HG03460 (cell line): ENCODE results near the gene PDCL2.
"Not testable (repeated sequence)": the region's sequence is repeated elsewhere in the genome, so short reads cannot be mapped to it uniquely, and the experiment has no call there.

Source experiments
- ATAC-seq: cut with Tn5 transposase; IDR thresholded peaks from one replicate; pipeline ENCODE4 v1.9.1; 2021; ENCODE audit not compliant: unreplicated experiment

PDCL2 gene, protein sequence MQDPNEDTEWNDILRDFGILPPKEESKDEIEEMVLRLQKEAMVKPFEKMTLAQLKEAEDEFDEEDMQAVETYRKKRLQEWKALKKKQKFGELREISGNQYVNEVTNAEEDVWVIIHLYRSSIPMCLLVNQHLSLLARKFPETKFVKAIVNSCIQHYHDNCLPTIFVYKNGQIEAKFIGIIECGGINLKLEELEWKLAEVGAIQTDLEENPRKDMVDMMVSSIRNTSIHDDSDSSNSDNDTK

DNA sequence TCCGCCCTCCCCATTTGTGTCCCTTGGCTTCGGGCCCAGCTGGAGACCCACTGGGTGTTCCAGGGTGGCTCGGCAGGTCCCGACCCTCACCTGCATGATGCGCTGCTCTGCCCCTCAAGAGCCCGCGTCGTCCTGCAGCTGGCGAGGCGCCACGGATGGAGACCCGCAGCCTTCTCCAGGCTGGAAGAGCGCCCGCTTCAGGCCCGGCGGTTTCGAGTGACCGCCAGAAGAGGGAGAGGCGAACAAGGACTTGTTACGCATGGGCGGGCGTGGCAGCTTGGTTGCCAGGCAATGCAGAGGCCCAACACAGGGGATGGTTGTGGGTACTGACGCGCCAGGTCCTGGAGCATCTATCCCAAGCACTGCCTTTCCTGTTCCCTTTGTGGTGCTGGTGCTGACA is at the start of gene PDCL2:
Gene PDCL2 (minus strand): TSS at position 232 of the 400 bp plus-strand sequence. CDS start 136 bp downstream, at position 96.
- no peak for ATAC-seq

DNA sequence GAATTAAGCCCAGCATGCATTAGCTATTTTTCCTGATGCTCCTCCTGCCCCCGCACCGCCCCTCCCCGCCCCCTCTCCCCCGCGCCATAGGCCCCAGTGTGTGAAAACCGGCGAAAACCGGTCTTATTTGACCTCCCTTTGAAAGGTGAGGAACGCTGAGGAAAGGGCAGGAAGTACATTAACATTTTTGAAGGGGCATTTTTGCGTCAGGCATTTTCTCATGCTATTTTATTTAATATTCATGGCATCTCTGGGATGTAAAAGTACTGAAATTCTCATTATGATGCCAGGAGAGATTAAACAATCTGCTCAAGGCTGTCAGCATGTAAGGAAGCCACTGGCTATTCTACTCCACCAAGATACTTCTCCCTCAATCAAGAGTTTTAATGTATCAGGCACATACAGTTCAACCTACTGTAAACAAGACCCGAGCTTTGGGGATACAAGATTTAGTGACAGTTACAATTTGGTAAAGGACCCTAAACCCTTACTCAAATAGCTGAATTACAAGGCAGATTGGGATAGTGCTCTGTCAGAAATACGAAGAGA is 45.3 kb upstream of the PDCL2 start:
- no peak for ATAC-seq

DNA sequence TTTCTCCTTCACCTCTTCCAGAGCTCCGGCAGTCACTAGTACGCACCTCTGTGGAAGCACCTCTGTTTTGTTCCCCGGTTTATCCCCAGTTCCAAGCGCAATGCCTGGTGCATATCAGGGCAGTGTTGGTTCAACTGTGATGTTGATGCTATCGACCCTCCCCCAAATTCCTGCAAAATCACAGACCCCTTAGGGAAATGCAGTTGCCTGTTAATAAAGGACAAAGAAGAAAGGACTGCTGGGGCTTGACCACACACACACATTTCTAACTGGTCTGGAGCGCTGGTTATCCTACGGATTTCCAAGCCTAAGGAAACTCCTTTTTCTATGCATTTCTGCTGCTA is 44.6 kb upstream of the PDCL2 start:
- ATAC-seq = no peak

DNA sequence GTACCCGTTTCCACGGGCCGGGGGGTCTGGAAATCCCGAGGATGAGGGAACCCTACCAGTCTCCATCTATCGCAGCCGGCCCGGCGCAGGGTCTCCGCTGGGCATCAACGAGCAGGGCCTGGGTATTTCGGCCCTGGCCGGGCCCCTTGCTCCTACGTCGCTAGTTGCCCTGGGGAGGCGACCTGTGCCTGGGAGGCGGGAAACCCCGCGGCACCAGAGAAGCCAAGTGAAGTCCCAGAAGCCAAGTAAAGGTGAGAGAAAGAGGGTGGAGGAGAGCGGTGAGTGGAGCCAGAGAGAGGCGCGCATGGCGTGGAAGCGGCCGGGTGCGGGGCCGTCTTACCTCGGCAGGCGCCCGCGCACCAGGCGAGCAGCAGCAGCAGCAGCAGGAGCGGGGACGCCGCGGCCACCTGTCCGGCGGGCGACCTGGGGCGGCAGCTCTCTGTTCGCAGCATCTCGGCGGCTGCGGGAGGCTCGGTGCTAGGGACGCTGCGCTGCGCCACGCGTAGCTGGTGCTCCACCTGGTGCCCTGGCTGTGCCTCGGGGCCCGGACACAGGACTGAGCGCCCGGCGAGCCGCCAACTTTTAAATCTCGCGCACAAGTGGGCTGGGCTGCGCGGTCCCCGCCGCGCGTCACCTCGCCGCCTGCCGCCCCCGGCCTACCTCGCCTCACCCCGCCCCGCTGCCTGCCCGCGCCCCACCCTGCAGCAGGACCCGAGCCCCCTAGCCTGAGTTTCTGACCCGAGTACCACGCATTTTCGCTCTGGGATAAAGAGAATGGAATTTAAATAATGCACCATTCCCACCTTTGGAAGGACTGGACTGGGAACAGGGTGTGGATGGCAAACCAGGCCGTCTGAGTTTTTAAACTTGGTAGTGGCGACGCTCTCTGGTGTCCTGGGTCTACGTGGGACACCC is 44.0 kb upstream of the PDCL2 start, which contains the start of gene NMU:
Gene NMU (minus strand): TSS at position 558 of the 915 bp plus-strand sequence. CDS start 106 bp downstream, at position 452.
- ATAC-seq = peak; percentile 67

DNA sequence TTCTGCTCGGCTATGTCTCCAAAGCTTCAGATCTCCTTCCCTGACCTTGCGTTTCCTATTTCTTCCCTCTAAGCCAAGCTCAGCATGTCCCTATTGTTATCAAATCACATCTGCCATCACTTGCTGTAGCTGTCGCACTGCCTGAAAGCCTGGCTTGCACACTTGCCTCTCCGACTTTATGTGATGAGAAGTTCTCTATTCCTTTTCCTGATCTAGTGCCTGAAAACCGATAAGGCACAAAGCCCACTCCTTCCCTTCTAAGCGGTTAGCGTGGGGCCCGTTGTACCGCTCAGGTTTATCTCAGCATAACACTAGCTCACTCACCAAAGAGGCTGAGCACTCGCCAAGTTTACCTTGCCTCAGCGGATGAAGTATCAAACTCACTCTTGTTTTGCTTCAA is 43.2 kb upstream of the PDCL2 start:
- no peak for ATAC-seq

DNA sequence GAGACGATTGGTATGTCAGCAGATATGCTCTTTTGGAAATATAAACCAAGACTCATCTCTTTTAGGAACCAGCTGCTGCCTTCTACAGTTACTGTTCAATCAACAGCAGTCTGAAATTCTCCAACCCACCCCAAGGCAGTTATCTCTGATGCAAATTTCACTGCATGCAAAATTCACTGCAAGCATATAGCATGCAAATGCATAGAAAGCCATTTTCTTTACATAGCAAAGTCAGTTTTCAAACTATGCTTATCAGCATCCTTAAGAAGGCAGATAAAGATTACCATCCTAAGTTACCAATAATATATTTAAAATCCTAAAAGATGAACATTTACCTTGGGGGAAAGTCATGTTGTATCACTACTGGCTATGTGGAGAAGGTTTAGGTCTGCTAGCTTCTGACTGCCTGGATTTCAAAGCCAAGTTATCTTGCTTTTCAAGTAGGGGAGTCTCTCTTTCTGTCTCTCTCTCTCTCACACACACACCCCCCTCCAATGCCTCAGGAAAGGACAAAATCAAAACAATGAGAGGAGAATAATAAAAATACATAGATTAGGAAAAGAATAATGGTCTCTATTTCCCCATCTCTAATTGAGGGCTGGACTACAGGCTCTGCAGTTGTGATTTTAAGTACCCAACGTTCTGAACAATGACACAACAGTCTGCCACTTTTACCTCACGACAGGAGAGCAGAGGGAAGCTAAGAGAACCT is 42.5 kb upstream of the PDCL2 start:
- no peak for ATAC-seq

DNA sequence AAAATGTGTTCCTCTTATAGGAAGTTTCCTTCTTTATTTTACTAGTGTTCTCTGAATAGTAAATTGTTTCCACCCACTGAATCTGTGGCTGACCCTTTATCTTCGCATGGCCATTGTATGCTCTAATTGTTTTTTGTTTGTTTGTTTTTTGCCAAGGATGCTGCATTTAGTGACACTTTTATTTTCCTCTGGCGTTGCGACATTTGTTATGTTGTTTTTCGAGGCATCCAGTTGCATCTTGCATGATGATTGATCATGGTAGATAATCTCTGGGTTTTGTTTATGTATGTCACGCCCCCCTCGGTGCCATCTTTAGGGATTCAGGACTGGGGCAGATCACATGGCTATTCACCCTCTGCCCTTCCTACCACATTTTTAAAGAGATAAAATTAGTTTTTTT is 41.9 kb upstream of the PDCL2 start:
- ATAC-seq = no peak

DNA sequence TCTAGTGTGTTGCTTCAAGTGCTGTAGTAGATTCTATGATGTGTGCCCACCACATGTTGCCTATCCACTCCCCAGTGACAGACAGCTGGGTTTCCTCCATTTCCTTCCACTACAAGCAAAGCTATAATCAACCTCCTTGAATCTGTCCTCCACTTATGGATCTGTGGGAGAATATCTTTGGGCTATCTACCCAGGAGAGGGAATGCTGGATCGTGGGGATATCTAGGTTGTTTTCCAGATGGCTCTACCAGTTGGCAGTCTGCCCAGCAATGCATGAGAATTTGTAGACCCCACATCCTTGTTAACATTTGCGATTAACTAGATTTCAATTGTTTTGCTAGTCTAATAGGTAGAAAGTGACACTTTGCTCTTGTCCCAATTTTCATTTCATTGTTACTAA is 33.8 kb upstream of the PDCL2 start:
- no peak for ATAC-seq

DNA sequence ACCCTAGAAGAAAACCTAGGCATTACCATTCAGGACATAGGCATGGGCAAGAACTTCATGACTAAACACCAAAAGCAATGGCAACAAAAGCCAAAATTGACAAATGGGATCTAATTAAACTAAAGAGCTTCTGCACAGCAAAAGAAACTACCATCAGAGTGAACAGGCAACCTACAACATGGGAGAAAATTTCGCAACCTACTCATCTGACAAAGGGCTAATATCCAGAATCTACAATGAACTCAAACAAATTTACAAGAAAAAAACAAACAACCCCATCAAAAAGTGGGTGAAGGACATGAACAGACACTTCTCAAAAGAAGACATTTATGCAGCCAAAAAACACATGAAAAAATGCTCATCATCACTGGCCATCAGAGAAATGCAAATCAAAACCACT is 32.0 kb upstream of the PDCL2 start:
- ATAC-seq = not testable (repeated sequence)

DNA sequence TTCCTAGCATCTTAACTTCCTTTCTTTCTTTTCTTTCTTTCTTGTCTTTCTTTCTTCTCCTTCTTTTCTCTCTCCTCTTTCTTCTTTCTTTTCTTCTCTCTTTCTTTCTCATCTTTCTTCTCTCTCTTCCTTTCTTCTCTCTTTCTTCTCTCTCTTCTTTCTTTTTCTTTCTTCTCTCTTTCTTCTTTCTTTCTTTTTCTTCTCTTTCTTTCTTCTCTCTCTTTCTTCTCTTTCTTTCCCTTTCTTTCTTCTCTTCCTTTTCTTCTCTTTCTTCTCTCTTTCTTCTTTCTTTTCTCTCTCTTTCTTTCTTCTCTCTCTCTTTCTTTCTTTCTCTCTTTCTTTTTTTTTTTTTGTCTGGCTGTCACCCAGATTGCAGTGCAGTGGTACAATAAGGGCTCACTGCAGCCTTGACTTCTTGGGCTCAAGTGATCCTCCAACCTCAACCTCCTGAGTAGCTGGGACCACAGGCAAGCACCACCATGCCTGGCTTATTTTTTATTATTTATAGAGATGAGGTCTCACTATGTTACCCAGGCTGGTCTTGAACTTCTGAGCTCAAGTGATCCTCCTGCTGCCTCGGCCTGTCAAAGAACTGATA is 26.6 kb upstream of the PDCL2 start:
- no peak for ATAC-seq

DNA sequence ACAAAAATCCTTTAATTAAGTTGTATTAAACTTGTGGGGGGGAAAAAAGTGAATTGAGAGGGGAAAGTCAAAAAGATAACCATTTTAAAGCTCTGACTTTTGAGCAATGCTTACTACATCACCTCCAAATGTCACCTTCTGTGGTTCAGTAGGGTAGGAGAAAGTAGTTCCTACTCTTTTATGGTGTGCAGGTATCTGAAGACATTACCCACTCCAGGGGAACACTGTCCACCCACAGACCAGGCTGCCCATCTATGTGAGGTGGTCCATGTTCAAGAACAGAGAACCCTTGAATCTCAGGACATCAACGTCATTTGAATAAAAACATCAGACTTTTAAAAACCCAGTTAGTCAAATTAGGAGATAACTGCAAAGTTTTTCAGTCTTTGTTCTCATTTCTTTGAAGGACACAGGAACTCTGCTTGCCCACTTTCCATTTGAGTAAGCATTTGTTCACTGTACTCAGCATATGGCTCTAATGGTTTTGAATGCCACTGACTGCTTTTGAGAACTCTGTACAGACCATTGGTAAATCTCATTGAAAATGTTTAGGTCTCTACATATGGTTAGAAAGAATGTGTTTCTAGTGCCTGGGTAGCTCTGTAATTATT is 25.6 kb upstream of the PDCL2 start:
- ATAC-seq = peak; percentile 88

DNA sequence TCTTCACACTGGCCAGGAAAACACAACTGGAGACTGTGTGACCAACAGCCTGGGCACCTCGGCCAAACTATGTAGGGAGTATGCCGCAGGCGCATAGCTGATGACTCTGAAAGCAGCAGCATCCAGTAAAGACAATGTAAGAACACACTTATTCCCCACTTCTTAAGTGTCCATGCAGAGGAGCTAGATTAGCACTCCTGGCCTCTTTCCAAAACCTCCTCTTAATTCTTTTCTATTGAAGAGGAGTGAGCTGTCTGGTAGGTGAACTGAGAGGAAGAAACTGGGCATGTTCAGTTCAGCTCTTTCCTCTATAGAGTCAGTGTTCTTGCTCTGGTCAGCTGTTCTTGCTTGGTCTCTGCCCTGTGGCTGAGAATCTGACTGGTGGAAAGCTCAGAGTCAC is 23.0 kb upstream of the PDCL2 start:
- ATAC-seq = no peak

DNA sequence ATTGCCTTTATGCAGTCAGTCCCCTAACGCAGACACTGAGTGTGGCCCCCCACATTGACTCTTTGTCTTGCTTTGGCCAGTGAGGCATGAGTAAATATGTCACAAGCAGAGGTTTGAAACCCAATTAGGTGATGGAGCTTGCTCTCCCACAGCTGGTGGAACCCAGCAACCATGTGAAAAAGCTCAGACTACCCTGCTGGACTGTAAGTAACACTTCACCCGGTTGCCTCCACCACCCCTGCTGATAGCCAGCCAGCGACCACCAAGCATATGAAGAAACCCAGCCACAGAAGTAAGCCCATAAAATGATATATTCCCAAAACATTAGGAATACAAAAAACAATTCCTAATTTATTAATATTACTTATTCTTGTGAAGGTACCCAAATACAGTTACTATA is 21.6 kb upstream of the PDCL2 start:
- ATAC-seq = no peak

DNA sequence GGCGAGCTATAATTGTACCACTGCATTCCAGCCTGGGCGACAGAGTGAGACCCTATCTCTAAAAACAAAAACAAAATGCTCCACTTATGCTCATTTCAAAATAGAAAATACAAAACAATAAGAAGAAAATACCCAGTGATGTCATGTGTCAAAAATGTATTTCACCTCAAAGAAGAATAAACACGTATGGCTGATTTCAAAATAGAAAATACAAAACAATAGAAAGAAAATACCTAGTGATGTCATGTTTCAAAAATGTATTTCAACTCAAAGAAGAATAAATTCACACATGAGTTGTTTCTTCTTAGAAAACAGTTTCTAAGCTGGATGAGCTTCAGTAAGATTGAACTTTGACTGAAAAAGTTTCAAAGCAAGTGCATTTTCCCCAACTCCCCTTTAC is 20.3 kb upstream of the PDCL2 start:
- ATAC-seq = no peak

DNA sequence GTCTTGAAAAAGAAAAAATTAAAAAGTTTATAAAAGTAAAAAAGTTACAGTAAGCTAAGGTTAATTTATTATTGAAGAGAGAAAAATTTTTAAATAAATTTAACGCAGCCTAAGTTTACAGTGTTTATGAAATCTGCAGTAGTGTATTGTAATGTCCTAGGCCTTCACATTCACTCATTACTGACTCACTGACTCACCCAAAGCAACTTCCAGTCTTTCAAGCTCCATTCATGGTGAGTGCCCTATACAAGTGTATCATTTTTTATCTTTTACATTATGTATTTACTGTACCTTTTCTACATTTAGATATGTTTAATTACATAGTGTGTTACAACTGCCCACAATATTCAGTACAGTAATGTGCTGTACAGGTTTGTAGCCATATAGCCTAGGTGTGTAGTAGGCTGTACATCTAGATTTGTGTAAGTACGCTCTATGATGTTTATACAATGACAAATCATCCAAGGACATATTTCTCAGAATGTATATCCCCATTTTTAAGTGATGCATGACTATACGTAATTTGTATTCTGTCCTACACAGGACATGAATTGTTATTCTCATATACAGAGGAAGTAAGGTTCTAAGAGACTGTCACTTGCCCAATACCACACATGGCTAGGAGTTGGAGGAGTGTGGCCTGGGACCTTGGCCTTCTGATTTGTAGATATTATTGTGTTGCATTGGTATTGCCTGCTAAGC is 19.5 kb upstream of the PDCL2 start:
- no peak for ATAC-seq

DNA sequence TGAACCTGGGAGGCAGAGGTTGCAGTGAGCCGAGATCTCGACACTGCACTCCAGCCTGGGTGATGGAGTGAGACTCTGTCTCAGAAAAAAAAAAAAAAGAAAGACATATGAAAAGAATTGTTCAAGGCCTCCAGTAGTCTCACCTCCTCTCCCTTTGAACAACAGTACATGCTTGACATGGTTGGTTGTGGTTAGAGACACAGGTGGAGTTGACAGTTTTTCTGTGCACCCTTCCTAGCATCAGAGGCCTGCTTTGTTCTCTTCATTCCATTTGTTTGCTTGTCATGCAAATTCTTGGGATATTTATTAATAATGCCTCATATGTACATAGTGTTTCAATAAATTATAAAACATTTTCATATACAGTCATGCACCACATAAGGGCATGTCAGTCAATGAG is 18.3 kb upstream of the PDCL2 start:
- no peak for ATAC-seq

DNA sequence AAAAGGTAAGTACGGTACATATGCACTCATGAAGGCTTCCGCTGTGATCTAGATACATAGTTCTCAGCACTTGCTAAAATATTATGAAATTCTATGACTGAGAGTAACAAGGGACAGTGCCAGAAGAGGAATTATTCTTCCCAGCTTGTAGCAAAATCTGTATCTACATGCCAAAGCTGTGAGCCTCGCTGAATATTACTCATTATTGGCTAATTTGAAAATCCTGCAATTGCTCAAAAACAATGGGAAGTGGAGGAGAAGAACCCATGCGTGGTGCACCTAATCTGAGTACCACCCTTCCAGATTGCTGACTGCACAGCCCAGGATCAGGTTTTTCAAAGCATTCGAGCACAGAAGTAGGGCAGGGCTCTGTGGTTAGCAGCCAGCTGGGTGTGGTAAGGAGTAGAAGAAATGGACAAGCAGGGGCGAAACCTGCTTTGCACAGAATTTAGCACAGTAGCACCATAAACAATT is 17.4 kb upstream of the PDCL2 start:
- no peak for ATAC-seq

DNA sequence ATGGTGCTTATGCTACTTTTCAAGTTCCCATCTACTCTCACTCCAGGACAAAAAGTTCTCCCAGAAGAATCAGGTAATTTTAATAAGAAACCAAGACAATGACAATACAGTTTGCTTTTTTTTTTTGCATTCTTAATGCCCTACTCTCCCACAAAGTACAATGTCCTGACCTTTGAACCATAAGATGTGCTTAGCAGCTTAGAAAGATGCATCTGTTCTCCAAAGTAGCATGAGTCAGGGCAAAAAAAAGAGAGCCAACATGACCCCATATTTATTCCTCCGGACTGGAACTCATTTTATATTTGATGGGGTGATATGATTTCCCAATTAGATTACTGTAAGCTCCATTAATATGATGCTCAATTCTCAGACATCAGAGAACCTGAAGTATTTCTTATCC is 16.5 kb upstream of the PDCL2 start:
- no peak for ATAC-seq

DNA sequence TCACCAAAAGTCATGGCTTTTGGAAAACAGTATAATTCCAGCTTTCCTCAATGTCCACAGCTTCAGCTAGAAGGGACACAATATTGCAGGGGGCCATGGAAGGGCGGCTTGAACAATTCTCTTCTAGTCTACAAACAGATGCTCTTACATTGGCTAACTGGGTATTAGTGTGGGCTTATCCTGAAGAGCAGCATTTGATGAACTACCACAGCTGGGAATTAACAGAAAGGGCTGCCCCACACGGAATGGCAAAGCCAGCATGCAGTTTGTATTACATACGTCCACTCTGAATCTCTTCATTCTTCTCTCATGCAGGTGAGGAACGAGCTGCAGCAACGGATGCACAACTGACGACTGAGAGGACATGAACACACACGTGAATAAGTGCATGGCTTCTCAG is 13.0 kb upstream of the PDCL2 start:
- ATAC-seq = no peak

DNA sequence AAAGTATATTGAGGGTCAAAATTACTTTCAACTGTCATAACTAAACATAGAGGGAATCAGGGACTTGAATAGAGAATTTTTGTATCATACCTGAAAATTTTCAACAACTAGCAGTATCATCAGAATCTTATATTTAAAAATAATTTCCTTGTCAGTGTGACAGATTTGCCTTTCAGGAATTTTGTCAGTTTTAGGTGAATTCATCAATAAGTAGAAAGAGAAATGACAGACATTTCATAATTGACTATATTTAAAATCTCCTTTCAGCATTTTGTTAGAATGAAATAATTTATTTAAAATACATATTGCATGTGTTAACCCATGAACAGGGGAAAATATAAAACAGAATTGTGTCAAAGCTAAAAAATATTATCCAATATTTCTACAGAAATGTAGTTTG is 8.6 kb upstream of the PDCL2 start:
- no peak for ATAC-seq
